NCI-H2196 (cell line): ENCODE measurements around the gene NFKB2.

Source experiments
- DNase-seq: peaks from one replicate; lab custom pipeline; 2025; ENCODE audit not compliant: unreplicated experiment; lab: John Stamatoyannopoulos, UW

NFKB2 gene

DNA sequence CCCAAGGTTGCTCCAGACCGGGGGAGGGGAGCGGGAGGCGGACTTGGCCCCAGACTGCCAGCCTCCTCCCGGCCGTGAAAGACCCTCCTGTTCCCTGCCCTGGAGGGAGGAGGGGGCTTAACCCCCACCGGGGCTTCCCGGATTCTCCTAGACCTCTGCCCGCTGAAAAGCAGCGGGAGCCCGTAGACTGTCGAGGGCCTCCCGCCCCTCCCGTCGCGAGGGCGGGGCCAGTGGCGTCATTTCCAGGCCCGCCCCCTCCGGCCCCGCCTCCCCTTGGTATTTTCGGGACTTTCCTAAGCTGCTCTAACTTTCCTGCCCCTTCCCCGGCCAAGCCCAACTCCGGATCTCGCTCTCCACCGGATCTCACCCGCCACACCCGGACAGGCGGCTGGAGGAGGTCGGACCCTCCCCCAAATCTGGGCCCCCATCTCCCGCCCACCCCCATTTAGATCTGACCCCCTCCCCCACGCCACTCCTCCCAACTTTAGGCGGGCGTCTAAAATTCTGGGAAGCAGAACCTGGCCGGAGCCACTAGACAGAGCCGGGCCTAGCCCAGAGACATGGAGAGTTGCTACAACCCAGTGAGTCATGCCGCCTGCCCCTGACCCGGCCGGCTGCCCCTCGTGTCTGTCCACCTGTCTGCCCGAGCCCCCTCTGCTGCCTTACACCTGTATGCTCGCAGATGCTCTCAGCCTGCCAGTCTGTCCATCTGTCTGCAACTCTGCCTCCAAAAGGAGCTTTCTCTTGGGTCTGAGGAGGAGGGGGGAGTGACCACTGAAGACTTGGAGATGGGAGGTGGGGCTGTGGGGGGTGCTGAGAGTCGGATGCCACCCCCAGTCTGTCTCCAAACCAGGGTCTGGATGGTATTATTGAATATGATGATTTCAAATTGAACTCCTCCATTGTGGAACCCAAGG, at the start of gene NFKB2:
NFKB2 (plus strand) TSS at position 306 of the 917 bp plus-strand sequence; CDS start at position 561, 255 bp downstream.
- peak; percentile 64 for DNase-seq

DNA sequence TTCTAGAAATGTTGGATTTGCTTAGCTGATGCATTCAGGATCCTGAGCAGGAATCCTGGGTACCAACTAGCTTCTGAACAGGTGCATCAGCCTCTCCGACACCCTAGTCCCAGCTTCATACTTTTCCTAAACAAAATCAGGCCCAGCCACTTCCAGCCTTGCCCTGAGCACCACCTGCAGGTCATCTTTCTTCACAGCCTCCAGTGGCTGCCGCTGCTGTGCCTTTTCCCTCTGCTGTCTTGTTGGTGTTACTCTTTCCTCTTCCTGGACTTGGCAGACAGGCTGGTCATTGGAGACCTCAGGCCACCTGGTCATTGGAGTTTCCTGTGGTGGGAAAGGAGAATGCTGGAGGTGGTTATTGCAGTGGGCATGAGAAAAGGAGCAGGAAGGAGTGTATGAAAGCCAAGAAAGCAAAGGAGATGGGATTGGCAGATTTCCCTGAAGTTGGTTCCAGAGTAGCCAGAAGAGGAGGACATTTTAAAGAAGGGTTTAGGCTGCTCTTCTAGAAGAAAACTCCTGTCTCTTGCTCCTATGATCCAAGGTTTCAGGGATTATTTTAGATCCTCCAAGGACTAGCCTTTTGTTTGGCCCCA, 48.2 kb upstream of the NFKB2 start:
- DNase-seq = peak; percentile 43

DNA sequence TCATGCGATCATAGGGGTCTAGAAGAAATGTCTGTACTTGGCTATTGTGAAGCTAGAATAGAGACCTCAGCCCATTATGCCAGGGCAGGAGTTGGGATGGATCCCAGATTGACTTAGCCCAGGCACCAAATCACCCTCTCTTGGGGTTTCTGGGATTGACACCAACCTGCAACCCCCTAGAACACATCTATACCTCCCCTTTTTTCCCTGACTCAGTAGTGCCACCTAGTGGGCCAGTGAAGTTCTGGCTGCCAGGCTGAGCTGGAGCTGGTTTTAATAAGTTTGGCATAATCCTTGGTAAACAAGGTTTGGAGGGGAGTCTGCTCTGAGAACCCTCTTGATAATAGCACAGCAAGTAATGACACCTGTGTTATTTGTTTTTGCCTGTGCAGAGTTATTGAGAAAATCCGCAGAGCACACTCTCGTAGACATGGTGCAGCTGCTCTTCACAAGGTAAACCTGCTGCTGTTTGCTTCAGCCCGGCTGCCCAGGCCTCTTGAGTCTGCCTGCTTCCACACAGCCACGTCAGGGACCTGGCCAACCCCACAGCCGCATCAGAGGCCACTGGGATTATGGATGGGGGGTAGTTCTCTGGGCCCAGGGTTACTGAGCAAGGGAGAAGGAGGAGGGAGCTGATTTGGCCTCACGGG, 43.3 kb upstream of the NFKB2 start:
- peak; percentile 62 for DNase-seq

DNA sequence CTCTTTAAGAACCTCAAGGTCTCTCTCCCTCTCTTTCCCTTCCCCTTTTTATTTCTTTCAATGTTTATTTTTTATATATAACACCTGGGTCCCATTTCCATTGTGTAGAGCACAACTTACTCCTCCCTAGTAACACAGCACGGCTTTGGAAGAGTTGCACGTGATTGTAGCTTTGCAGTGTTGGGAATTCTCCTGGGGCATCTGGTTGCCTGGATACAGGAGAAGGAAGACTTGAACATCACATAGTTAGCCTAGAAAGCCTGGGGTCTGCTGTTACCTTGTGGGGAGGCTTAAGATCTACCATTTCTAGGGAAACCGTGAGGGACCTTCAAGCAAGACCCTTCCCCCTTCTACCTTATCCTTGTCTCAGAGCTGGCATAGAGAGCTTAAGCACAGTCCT, 41.1 kb upstream of the NFKB2 start:
- no peak for DNase-seq

DNA sequence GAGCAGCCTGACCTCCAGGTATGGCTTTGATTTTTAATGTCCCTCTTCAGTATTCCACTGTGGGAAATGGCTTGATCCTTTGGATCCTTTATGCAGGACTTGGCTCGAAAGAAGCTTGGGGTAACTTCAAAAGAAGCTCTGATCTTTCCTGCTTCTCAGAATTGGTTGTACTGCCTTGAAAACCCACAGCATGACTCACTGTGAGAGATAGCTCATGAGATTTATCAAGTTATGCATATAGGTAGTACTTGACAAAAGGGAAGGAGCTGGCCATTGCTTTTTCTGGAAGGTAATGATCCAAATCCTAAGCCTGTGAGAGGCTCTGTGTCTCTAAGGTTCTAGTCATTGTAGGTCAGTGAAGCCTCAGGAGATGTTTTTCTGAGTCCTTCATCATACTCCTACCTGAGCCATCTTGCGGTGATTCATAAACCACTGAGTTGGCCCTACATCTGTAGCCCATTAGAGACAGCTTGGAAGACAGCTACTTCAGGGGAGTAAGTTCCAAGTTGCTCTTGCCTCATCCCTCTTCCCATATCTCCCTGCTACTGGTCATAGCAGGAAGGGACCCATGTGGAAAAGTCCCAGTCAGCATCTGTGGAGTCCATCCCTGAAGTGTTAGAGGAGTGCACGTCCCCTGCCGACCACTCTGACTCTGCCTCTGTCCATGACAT, 36.7 kb upstream of the NFKB2 start:
- no peak for DNase-seq

DNA sequence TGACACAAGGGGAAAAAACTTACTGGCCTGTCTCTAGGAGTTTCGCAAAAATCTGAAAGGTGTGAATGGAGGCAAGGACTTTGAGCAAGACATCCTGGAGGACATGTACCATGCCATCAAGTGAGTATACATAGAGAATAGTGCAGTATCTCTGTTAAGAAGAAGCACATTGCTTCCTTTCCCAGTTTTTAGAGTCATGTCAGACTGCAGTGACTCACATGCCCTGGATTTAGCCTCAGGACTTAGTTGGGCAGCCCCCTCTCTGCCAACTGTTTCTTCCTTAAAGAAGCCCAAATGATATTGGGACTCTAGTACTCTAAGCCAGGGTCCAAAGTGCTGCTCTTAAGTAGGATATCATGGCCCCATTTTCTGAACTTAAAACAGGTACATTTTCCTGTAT, 28.1 kb upstream of the NFKB2 start:
- no peak for DNase-seq

DNA sequence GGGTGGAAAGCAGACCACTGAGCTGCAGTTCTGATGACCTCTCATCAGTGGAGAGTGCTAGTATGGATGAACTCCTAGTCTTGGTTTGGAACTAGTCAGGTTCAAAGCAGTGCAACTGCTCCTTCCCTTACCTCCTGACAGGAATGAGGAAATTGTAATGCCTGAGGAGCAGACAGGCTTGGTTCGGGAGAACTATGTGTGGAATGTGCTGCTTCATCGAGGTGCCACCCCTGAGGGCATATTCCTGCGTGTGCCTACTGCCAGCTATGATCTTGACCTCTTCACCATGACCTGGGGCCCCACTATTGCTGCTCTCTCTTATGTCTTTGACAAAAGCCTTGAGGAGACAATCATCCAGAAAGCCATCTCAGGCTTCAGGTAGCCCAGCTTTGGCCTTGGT, 27.4 kb upstream of the NFKB2 start:
- no peak for DNase-seq

DNA sequence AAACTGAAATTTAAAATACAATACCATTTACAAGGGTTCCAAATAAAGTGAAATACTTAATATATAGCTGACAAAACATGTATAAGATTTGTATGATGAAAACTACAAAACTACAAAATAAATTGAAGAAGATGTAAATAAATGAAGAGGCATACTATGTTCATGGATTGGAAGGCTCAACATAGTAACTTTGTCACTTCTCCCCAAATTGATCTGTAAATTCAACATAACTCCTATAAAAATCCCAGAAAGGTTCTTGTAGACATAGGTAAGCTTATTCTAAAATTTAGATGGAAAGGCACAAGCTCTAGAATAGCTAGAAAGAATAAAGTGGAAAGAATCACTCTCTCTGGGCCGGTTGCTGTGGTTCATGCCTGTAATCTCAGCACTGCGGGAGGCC, 24.2 kb upstream of the NFKB2 start:
- DNase-seq = no peak

DNA sequence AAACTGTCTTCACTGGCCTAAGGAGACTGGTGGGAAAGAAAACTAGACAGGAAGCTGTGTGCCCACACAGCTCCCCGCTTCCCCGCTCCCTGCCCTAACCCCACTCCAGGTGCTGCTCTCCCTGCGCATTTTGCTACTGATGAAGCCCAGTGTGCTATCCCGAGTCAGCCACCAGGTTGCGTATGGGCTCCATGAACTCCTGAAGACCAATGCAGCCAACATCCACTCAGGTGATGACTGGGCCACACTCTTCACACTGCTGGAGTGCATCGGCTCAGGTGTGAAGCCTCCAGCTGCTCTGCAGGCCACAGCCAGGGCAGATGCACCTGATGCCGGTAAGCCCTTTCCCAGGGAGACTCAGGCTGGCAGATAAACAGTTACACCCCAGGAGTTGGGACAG, 20.3 kb upstream of the NFKB2 start:
- DNase-seq = peak; percentile 12

DNA sequence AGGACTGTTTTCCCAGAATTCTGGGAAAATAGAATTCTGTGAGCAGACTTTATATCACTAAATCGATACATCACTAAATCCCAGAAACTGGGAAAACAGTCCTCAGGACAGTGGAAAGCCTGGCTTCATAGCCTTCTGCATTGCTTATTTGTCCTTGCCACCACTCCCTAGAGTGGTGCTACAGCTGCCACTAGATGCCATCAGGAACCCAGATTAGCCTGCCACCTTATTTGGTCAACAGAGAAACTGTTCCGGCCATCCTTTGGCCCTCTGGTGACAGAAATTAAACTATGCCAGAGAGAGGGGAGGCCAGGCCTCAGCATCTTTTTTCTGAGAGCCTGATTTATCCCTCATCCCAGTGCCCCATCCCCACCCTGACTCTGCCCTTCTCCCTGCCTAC, 19.6 kb upstream of the NFKB2 start:
- DNase-seq = no peak

DNA sequence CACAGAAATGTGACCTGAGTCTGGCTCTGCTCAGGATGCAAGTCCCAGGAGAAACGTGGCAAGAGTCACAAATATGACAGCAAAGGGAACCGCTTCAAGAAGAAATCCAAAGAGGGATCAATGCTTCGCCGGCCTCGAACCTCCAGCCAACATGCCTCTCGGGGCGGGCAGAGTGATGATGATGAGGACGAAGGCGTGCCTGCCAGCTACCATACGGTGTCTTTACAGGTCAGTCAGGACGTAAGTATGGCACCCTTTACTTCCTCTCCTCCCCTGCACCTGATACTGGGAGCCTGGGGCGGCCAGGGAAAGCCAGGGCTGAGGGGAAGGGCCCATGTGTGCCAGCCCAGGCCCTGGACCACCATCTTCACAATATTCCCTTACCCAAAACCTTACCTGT, 18.6 kb upstream of the NFKB2 start:
- no peak for DNase-seq

DNA sequence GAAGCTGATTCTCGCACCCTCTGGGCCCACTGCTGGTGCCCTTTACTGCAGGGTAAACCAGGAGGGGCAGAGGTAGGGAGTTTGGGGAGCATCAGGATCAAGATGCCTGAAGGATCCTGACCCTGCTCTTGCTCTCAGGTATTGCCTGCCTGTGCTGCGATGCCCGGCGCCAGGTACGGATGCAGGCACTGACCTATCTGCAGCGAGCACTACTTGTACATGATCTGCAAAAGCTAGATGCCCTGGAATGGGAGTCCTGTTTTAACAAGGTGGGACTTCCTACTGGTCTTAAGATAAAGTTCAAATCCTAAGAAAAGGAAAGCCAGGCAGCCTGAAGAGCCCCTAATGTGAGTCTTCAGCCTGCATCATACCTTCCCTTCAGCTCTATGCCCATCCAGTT, 16.1 kb upstream of the NFKB2 start:
- DNase-seq = no peak

DNA sequence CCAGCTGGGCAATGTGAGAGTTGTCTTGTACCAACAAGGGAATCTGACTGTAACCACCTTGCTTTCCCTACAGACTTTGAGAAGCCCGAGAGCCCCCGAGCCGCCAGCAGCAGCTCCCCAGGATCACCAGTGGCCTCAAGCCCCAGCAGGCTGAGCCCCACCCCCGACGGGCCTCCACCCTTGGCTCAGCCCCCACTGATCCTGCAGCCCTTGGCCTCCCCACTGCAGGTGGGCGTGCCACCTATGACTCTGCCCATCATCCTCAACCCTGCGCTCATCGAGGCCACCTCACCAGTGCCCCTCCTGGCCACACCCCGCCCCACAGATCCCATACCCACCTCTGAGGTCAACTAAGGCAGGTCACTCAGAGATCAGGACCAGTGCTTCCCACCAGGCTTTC, 13.5 kb upstream of the NFKB2 start:
- no peak for DNase-seq

DNA sequence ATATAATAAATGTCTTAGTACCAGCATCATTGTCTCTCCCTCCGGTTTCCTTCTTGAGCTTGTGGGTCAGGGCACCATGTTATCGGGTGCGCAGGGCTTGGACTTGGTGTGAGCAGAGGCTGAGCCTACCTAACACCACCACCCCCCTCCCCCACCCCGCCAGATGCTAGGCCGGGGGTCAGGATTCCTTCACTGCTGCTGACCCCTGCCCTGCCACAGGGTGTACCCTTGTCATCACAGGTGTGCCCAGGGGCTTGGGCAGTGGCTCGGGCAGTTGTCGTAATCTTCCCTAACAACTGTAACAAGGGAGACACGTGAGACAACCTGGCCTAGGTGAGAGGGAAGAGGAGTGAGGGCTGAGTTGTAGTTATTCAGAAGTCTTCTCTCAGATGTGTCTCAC, 12.6 kb upstream of the NFKB2 start:
- no peak for DNase-seq

DNA sequence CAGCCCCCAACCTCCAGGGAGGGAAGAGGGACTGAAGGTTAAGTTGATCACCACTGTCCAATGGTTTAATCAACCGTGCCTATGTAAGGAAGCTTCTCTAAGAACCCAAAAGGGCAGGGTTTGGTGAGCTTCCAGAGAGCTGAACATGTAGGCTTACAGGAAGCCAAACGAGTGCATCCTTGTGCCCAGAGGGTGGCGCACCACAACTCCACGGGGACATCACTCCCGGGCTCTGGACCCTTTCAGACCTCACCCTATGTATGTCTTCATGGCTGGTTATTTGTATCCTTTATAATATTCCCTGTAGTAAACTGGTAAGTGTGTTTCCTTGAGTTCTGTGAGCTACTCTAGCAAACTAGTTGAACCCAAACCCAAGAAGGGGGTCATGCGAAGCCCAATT, 11.5 kb upstream of the NFKB2 start:
- DNase-seq = no peak

DNA sequence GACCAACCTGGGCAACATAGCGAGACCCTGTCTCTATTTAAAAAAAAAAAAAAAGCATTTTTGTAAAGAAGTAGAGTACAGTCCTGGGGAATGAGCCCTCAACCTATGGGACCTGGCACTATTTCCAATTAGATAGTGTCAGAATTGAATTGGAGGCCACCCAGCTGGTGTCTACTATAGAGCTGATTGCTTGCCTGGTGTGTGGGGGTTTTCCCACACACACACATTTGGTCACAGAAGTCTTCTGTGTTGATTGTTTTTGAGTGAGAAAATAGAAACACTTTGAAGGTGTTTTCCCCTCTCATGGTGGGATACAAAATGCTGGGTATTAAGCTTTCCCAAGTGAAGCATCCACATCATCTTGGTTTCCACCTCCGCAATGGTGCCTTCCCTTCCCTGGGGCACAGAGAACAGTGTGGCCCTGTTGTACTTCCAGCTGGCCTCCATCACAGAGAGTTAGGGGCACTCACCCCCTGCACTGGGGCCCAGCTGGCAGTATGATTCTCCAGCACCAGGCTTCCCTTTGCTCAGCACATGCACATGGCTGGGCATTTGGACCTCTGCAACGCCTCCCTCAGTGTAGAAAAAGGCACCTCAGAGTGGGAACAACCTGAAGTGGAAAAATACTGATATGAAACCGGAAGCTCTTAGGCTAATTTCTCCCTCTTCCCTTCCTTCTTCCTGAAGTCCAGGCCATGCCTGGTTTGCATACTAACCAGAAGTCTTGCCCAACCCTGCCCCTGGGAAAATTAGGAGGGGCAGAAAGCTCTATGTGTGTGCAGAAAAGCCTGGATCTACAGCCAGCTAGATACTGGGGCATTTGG, 10.7 kb upstream of the NFKB2 start:
- DNase-seq = no peak

DNA sequence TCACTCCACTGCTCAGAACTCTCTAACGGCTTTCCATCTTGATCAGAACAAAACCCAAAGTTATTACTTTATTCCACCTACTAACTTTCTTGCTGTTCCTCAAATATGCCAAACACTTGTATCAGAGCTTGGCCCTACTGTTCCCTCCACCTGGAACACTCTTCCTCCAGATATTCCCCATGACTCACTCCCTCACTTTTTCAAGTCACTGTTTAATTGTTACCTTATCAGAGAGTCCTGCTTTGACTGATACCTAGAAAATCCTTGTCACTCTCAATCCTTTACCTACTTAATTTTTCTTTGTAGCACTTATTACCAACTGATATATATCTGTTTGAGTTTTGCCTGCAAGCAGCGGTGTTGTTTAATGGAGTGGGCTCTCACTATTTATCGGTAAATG, 5.6 kb upstream of the NFKB2 start:
- DNase-seq = no peak

DNA sequence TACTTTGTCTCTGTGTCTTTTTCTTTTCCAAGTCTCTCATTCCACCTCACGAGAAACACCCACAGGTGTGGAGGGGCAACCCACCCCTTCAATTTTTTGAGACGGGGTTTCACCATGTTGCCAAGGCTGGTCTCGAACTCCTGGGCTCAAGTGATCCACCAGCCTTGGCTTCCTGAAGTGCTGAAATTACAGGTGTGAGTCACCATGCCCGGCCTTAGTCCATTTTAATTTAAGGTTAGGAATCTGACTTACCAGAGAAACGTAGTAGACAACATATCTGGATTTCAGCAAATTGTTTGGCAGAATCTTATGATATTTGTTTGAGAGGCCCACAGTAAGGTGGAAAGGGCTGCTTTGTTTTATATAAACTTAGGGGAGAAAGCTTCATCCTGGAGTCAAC, 3.2 kb upstream of the NFKB2 start:
- no peak for DNase-seq

DNA sequence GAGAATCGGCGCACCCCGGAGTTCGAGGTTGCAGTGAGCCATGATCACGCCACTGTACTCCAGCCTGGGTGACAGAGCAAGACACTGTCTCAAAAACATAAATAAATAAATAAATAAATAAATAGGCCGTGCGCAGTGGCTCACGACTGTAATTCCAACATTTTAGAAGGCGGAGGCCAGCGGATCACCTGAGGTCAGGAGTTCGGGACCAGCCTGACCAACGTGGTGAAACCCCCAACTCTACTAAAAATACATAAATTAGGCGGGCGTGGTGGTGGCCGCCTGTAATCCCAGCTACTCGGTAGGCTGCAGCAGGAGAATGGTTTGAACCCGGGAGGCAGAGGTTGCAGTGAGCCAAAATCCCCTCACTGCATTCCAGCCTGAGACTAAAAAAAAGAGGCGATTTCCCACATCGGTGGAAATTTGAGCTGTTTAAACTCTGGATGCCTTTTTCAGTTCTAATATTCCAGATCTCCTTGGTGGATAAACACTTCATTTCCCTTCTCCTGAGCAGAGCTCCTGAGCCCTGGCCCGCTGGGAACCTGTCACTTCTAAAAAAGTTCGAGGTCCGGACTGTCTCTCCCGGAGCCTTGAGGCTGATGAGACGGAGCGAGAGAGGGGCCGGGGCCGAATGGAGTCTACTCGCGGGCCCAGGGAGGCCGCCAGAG, 2.0 kb upstream of the NFKB2 start:
- DNase-seq = no peak
